Endothelial cell of umbilical vein (primary cell): ENCODE data around the gene IQCE. TPM values are rescaled to one million over a fixed set of nuclear protein-coding genes. Genes with fewer than 3 reads are reported as not detected.

Experiments used
- BruUV-seq: library from RNA; stranded (reverse); fragments of 400-500 nt; replicated peaks from 2 replicates; lab custom pipeline; 2021; lab: Mats Ljungman, UMichigan
- CTCF ChIA-PET: fragments of 300-600, 350-600 bp; sonication (Branson Sonifier 250); formaldehyde crosslinking; loops from one replicate; lab custom pipeline; 2021; ENCODE audit warnings: antibody characterized with exemption, inconsistent platforms; lab: Charles Lee
- POLR2A ChIA-PET: fragments of 300-600, 350-600 bp; sonication (Branson Sonifier 250); formaldehyde crosslinking; loops from one replicate; lab custom pipeline; 2021; ENCODE audit warnings: antibody characterized with exemption, inconsistent platforms; lab: Charles Lee
- DNase-seq: peaks from one replicate; pipeline ENCODE4 v3.0.0-alpha.2; 2011; ENCODE audit warnings: low read depth, low spot score
- FAIRE-seq: peaks from 2 replicates; lab custom pipeline; 2011; peaks lifted over from hg19 to GRCh38; lab: Jason Lieb, UNC
- H2AFZ ChIP-seq: 2 replicates; pipeline ENCODE4 v1.6.0; 2012; ENCODE audit warnings: low read depth, low read length, control low read depth, inconsistent platforms
- H3K27ac ChIP-seq: 2 replicates; pipeline ENCODE4 v1.5.1; 2011; ENCODE audit warnings: low read depth, mild to moderate bottlenecking, control low read depth, low read length, moderate library complexity; ENCODE audit not compliant: insufficient read depth
- H3K27me3 ChIP-seq, 2 experiments: 2 replicates each; pipeline versions ENCODE4 v1.6.0 to v1.6.1; 2011; ENCODE audit warnings: low read length in 2 of 2, mixed read lengths in 1 of 2; ENCODE audit not compliant: control insufficient read depth in 2 of 2, insufficient read depth in 2 of 2
- H3K36me3 ChIP-seq, 2 experiments: 2 replicates in 1 of 2; 3 replicates in 1 of 2; pipeline ENCODE4 v1.5.1; 2011; ENCODE audit warnings: low read length in 2 of 2, mild to moderate bottlenecking in 1 of 2, moderate library complexity in 1 of 2; ENCODE audit not compliant: control insufficient read depth in 2 of 2, insufficient read depth in 2 of 2; ENCODE audit errors: extremely low read depth in 1 of 2
- H3K4me1 ChIP-seq: 3 replicates; pipeline ENCODE4 v1.5.1; 2011; ENCODE audit warnings: mild to moderate bottlenecking, low read length; ENCODE audit not compliant: control insufficient read depth, insufficient read depth; ENCODE audit errors: extremely low read depth
- H3K4me2 ChIP-seq: 2 replicates; pipeline ENCODE4 v1.6.1; 2011; ENCODE audit warnings: low read length, control low read depth, mixed read lengths; ENCODE audit not compliant: insufficient read depth
- H3K4me3 ChIP-seq, 3 experiments: fragments of 200-600 bp in 1 of 3; sonication (generic), shearing (Covaris generic) in 1 of 3; replicated peaks in 1 of 3; 2 replicates each; pipeline ENCODE4 v1.5.1; 2011 to 2016; ENCODE audit warnings: control low read depth in 3 of 3, low read length in 3 of 3, mild to moderate bottlenecking in 2 of 3, inconsistent platforms in 1 of 3, low read depth in 1 of 3, moderate library complexity in 1 of 3; ENCODE audit not compliant: insufficient read depth in 1 of 3
- H3K79me2 ChIP-seq: 2 replicates; pipeline ENCODE4 v1.6.0; 2012; ENCODE audit warnings: low read length, inconsistent platforms; ENCODE audit not compliant: control insufficient read depth, insufficient read depth
- H3K9ac ChIP-seq: replicated peaks from 2 replicates; pipeline ENCODE3; 2011; ENCODE audit warnings: low read length, control low read depth; ENCODE audit not compliant: insufficient read depth; ENCODE audit errors: extremely low read depth
- H3K9me1 ChIP-seq: replicated peaks from 3 replicates; pipeline ENCODE4 v1.6.0; 2011; ENCODE audit warnings: mild to moderate bottlenecking, low read length; ENCODE audit not compliant: control insufficient read depth, insufficient read depth; ENCODE audit errors: extremely low read depth
- H3K9me3 ChIP-seq: replicated peaks from 2 replicates; pipeline ENCODE4 v1.5.1; 2012; ENCODE audit warnings: low read length, inconsistent platforms; ENCODE audit not compliant: control insufficient read depth, insufficient read depth
- H4K20me1 ChIP-seq: replicated peaks from 2 replicates; pipeline ENCODE3; 2011; ENCODE audit warnings: mild to moderate bottlenecking, low read length; ENCODE audit not compliant: control insufficient read depth, insufficient read depth; ENCODE audit errors: extremely low read depth
- CTCF ChIP-seq, 2 donors: IDR thresholded peaks; 1 replicate in 1 of 2; 2 replicates in 1 of 2; pipeline ENCODE4 v1.5.1; 2011; ENCODE audit warnings: low read length in 2 of 2, mild to moderate bottlenecking in 2 of 2, moderate library complexity in 2 of 2, control low read depth in 1 of 2, inconsistent platforms in 1 of 2, low read depth in 1 of 2; ENCODE audit not compliant: insufficient read depth in 1 of 2; ENCODE audit errors: extremely low read depth in 1 of 2
- EZH2 ChIP-seq: IDR thresholded peaks from 2 replicates; pipeline ENCODE4 v1.6.1; 2012; ENCODE audit warnings: borderline replicate concordance, low read depth, mild to moderate bottlenecking, moderate library complexity, low read length, inconsistent platforms; ENCODE audit not compliant: severe bottlenecking
- FOS ChIP-seq: IDR thresholded peaks from 2 replicates; pipeline ENCODE4 v1.6.1; 2011; ENCODE audit warnings: mild to moderate bottlenecking, low read length, moderate library complexity, borderline replicate concordance; ENCODE audit not compliant: insufficient read depth
- GATA2 ChIP-seq: IDR thresholded peaks from 2 replicates; pipeline ENCODE4 v1.7.0; 2011; ENCODE audit warnings: low read depth, mild to moderate bottlenecking, moderate library complexity, mixed read lengths, low read length; ENCODE audit not compliant: insufficient read length, insufficient read depth
- JUN ChIP-seq: IDR thresholded peaks from 2 replicates; pipeline ENCODE4 v1.6.1; 2011; ENCODE audit warnings: borderline replicate concordance, low read depth; ENCODE audit not compliant: insufficient read length, insufficient read depth
- MYC ChIP-seq: IDR thresholded peaks from one replicate; pipeline ENCODE4 v1.6.1; 2011; ENCODE audit warnings: mild to moderate bottlenecking, low read depth, low read length
- POLR2A ChIP-seq: IDR thresholded peaks from 2 replicates; pipeline ENCODE4 v1.6.1; 2012; ENCODE audit warnings: low read depth, mild to moderate bottlenecking, control low read depth, low read length
- POLR2AphosphoS5 ChIP-seq: IDR thresholded peaks from 2 replicates; pipeline ENCODE4 v1.6.1; 2012; ENCODE audit warnings: low read depth, mild to moderate bottlenecking, control low read depth, low read length, moderate library complexity; ENCODE audit not compliant: insufficient read depth
- dilution Hi-C: fragments of 300-500 bp; cut with MboI; formaldehyde crosslinking; loops from one replicate; pipeline ENCODE4 v1.15.0; 2019; ENCODE audit warnings: low sequenced_read_pairs; ENCODE audit not compliant: extremely low pct_ligation_motif_present
- intact Hi-C: fragments of 100-400 bp; cut with micrococcal nuclease; formaldehyde crosslinking; loops from one replicate; pipeline ENCODE4 v1.10.0; 2022
- polyA plus RNA-seq, 4 experiments: library from polyadenylated mRNA; depleted of rRNA in 3 of 4; stranded (reverse) in 3 of 4; unstranded in 1 of 4; fragments of >200 nt; gene quantifications; 2 replicates each; pipeline versions ENCODE4 v1.2.1 to v1.2.3, GENCODE V29; 2011 to 2012; ENCODE audit warnings: missing spikeins in 1 of 4
- total RNA-seq: library from RNA; stranded (reverse); gene quantifications from 2 replicates; pipeline ENCODE4 v1.2.3, GENCODE V29; 2021
- TF ChIP-seq, protein P1 (sequence below): IDR thresholded peaks from 2 replicates; pipeline ENCODE4 v1.6.1; 2011; ENCODE audit not compliant: insufficient read depth, insufficient read length

Gene IQCE
- total and polyA plus RNA-seq, 2 donors (not counting 3 experiments of a cell fraction or from before 2014, with no cell fraction given), result 4.9 to 14.5 TPM

DNA sequence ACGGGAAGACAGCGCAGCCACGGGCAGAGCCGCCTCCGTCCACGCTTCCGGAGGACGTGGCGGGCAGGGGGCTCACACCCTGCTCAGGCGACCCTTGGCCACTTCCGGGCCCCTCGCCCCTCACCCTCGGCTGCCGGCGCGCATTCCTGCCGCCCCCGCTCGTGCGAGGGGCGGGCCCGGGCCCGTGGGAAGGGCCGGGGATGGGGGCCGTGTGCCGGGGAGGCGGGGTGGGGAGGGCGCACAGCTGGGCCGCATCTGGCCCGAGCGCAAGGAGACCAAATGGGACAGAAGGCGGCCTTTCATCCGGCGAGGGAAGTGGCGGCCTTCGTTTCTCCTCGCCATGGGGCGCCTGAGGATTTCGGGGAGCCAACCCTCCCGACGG, 40.1 kb upstream of the IQCE start:
- no peaks in the 10 kb centered on the region for H3K9me1 ChIP-seq
- ChIA-PET CTCF (no interaction called here), POLR2A (no interaction called here)
- no peak overlapping the region for H3K27ac ChIP-seq
- peak overlapping the region; percentile 63 for H3K4me2 ChIP-seq
- no peaks in the 10 kb centered on the region for H4K20me1 ChIP-seq
- intact Hi-C loops, result loop anchor here (1.0 kb wide), 1 partner anchor 7 kb away; no protein-coding TSS in a partner anchor
- dilution Hi-C loops, result no loop called here
- TF ChIP-seq GATA2, result no peak
- no peak for TF ChIP-seq EZH2
- TF ChIP-seq POLR2A, result no peak
- no peak for TF ChIP-seq FOS
- TF ChIP-seq POLR2AphosphoS5, result no peak
- no peak for TF ChIP-seq CTCF (IDR thresholded peaks at IDR 0.05; ENCODE audit: extremely low read depth in 1 of 2, insufficient read depth in 1 of 2, low read depth in 1 of 2, low read length in 2 of 2)
- TF ChIP-seq JUN, result no peak
- no peak for TF ChIP-seq MYC
- TF ChIP-seq, protein P1, sequence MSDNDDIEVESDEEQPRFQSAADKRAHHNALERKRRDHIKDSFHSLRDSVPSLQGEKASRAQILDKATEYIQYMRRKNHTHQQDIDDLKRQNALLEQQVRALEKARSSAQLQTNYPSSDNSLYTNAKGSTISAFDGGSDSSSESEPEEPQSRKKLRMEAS, result no peak
- FAIRE-seq (no peak), DNase-seq (no peak)
- H3K9me3 ChIP-seq, result no peaks in the 10 kb centered on the region
- no peaks in the 10 kb centered on the region for H3K27me3 ChIP-seq
- no peaks in the 10 kb centered on the region for H3K79me2 ChIP-seq
- H2AFZ ChIP-seq, result peak overlapping the region; percentile 83
- no peak overlapping the region for H3K9ac ChIP-seq
- peaks cover 33% of the 10 kb centered on the region for H3K4me1 ChIP-seq
- BruUV-seq, result no TSS peak
- H3K36me3 ChIP-seq, result no peaks in the 10 kb centered on the region
- H3K4me3 ChIP-seq, result peak overlapping the region in 1 of 3 experiments; percentile 37
